GM23338 (cell line): ENCODE measurements around the gene SLC2A5.

ENCODE experiments used
- POLR2AphosphoS5 ChIP-seq: IDR thresholded peaks from 2 replicates; pipeline ENCODE4 v1.6.1; 2016; ENCODE audit warnings: antibody characterized with exemption, low read depth
- TF ChIP-seq, protein P1 (sequence below), 2 experiments: fragments of 200-600 bp in 1 of 2; sonication (generic) in 1 of 2; conservative IDR thresholded peaks; 2 replicates each; pipeline versions ENCODE4 v1.5.1 to v1.6.1; 2016 to 2017; ENCODE audit warnings: antibody characterized with exemption in 2 of 2, low read depth in 2 of 2, mild to moderate bottlenecking in 2 of 2, moderate library complexity in 1 of 2

DNA sequence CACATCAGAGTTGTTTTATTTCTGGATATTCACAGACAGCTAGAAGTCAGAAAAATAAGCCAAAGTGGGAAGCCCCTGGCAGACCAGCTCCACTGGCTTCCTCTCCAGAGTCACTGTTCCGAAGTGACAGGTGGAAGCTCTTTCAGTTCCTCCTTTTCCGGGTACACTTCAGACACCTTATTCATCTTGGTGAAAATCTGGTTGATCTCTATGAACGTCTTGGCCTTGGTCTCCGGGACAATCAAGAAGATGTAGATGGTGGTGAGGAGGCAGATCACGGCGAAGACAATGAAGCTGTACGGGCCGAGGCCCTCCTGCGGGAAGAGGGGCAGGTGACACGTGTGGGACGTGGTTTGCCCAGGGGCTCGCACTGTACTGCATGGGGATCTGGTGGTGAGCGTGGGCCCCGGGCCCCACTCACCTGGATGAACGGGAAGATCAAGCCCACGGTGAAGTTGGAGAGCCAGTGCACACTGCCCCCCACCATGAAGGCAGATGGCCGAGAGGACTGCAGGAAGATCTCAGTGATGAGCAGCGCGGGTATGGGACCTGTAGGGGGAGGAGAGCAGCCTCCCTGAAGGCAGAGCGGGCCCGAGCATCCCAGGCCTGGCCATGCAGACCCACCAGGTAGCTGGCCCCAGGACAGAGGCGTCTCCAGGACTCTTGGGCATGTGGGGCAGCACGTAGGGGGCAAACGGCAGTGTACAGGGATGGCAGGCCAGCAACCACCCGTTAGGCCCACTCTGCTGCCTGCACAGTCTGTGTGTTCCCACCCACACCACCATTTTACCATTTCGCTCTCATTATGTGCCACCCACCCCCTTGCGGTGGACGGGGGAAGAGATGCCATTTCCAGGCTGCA lies 31.7 kb downstream of the SLC2A5 start:
- TF ChIP-seq, protein P1, sequence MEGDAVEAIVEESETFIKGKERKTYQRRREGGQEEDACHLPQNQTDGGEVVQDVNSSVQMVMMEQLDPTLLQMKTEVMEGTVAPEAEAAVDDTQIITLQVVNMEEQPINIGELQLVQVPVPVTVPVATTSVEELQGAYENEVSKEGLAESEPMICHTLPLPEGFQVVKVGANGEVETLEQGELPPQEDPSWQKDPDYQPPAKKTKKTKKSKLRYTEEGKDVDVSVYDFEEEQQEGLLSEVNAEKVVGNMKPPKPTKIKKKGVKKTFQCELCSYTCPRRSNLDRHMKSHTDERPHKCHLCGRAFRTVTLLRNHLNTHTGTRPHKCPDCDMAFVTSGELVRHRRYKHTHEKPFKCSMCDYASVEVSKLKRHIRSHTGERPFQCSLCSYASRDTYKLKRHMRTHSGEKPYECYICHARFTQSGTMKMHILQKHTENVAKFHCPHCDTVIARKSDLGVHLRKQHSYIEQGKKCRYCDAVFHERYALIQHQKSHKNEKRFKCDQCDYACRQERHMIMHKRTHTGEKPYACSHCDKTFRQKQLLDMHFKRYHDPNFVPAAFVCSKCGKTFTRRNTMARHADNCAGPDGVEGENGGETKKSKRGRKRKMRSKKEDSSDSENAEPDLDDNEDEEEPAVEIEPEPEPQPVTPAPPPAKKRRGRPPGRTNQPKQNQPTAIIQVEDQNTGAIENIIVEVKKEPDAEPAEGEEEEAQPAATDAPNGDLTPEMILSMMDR (conservative IDR thresholded peaks at IDR 0.05; ENCODE audit: low read depth in 2 of 2): no peak
- TF ChIP-seq POLR2AphosphoS5: no peak
